ENCODE data around the gene DNAJB9.

DNA sequence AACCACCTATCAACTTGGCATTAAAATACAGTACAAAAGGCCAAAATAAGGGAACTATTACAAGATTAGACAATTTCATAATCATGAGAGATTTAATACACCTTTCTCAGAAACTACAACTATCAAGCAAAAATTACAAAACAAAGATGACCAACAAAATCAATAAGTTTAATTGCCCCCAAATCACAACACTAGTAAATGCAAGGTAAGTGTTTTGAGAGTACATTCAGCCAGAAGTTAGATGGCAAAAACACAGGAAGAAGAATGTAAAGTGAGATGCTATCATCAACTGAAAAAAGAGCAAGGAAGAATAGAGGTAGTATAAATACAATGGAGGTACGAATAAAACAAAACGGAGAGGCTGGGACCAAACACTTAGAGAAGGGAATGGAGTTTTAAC lies 46.9 kb upstream of the DNAJB9 start:
- TF ChIP-seq EP300 (IDR thresholded peaks at IDR 0.05; ENCODE audit: low read length), result no peak
- TF ChIP-seq TCF3 (CRISPR knock-in tag; IDR thresholded peaks at IDR 0.05), result no peak
- TF ChIP-seq, protein P1, sequence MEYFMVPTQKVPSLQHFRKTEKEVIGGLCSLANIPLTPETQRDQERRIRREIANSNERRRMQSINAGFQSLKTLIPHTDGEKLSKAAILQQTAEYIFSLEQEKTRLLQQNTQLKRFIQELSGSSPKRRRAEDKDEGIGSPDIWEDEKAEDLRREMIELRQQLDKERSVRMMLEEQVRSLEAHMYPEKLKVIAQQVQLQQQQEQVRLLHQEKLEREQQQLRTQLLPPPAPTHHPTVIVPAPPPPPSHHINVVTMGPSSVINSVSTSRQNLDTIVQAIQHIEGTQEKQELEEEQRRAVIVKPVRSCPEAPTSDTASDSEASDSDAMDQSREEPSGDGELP (CRISPR knock-in tag; IDR thresholded peaks at IDR 0.05; ENCODE audit: borderline replicate concordance), result no peak
- no peak for TF ChIP-seq TAF15 (IDR thresholded peaks at IDR 0.05; ENCODE audit: low read depth, low read length)

Measured in K562 (cell line).